ENCODE measurements around the gene ACP2.
"Not testable (repeated sequence)": the region's sequence is repeated elsewhere in the genome, so short reads cannot be mapped to it uniquely, and the experiment has no call there.

Gene ACP2

DNA sequence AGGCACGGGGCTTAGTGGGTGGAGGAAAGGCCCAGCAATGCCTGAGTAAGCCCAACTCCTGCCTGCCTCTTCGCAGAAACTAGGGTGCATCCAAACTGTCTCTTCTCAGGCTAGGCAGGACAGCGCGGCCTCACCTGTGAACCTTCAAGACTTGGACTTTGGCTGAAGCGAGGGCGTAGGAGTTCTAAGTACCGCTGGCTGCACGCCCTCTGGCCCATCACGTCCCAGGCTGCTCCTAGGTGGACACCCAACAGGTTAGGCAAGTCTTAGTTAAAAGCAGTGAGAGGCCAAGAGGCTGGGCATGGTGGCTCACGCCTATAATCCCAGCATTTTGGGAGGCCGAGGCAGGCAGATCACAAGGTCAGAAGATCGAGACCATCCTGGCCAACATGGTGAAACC lies 35.7 kb downstream of the ACP2 start:
- no peaks in the 10 kb centered on the region for H3K27me3 ChIP-seq (ENCODE audit: insufficient read depth, low read length)
- no peak overlapping the region for H3K4me3 ChIP-seq (ENCODE audit: low read length)
- H3K4me1 ChIP-seq (ENCODE audit: insufficient read depth, low read length), result peaks cover 10% of the 10 kb centered on the region
- no peak overlapping the region for H3K27ac ChIP-seq (ENCODE audit: low read length)
- no peaks in the 10 kb centered on the region for H3K9me3 ChIP-seq (ENCODE audit: insufficient read depth, low read depth, low read length)
- no peak overlapping the region for H3K9ac ChIP-seq (ENCODE audit: low read depth, low read length)
- peaks cover under 1% of the 10 kb centered on the region for H3K36me3 ChIP-seq (ENCODE audit: insufficient read depth, low read depth, low read length)

DNA sequence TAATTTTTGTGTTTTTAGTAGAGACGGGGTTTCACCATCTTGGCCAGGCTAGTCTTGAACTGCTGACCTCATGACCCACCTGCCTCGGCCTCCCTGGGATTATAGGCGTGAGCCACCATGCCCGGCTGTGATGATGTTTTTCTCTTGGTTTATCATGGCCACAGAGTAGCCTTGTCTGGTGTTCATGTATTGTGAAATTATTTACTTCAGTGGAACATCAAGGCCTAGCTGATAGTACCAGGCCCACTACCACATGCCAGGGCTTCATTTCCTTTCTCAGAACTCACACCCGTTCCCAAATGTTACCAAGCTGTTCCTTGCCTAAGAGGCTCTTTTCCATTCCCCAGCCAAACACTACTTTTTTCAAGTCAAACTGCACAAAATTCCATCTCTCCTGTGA lies 40.0 kb downstream of the ACP2 start:
- Histone ChIP-seq H3K4me3 (ENCODE audit: low read length) (no peak overlapping the region), H3K4me1 (ENCODE audit: insufficient read depth, low read length) (peaks cover 9% of the 10 kb centered on the region), H3K36me3 (ENCODE audit: insufficient read depth, low read depth, low read length) (no peaks in the 10 kb centered on the region), H3K9me3 (ENCODE audit: insufficient read depth, low read depth, low read length) (no peaks in the 10 kb centered on the region), H3K9ac (ENCODE audit: low read depth, low read length) (no peak overlapping the region), H3K27me3 (ENCODE audit: insufficient read depth, low read length) (no peaks in the 10 kb centered on the region), H3K27ac (ENCODE audit: low read length) (no peak overlapping the region)

DNA sequence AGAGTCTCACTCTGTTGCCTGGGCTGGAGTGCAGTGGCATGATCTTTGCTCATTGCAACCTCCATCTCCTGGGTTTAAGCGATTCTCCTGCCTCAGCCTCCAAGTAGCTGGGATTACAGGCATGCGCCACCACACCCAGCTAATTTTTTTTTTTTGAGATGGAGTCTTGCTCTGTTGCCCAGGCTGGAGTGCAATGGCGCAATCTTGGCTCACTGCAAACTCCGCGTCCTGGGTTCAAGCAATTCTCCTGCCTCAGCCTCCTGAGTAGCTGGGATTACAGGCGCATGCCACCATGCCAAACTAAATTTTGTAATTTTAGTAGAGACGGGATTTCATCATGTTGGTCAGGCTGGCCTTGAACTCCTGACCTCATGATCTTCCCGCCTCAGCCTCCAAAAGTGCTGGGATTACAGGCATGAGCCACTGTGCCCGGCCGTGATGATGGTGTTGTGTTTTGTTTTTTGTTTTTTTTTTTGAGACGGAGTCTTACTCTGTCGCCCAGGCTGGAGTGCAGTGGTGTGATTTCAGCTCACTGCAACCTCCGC lies 40.5 kb downstream of the ACP2 start:
- H3K27me3 ChIP-seq (ENCODE audit: insufficient read depth, low read length), result not testable (repeated sequence)

DNA sequence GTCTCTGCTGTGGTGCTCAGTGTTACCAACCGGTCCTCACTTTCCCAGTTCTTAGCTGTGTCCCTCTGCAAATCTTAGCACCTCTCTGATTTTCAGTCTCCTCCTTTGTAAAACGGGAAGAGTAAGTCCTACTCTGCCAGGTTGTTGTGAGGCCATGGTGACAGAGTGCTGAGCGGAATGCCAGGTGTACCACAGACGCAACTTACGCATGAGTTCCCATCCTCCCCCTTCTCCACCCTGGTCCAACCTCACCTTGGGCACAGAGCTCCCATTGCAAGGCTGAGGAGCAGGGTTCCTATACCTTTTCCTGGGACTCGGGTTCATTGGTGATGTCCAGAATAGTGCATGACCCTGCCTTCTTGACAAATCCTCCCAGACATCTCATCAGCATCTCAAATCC lies 41.2 kb downstream of the ACP2 start:
- Histone ChIP-seq H3K9me3 (ENCODE audit: insufficient read depth, low read depth, low read length) (no peaks in the 10 kb centered on the region), H3K27ac (ENCODE audit: low read length) (no peak overlapping the region), H3K27me3 (ENCODE audit: insufficient read depth, low read length) (no peaks in the 10 kb centered on the region), H3K9ac (ENCODE audit: low read depth, low read length) (no peak overlapping the region), H3K4me1 (ENCODE audit: insufficient read depth, low read length) (peaks cover 9% of the 10 kb centered on the region), H3K36me3 (ENCODE audit: insufficient read depth, low read depth, low read length) (no peaks in the 10 kb centered on the region), H3K4me3 (ENCODE audit: low read length) (no peak overlapping the region)

More for the DNA sequence above, 40.5 kb downstream of the ACP2 start:
- H3K9ac ChIP-seq (ENCODE audit: low read depth, low read length); H3K36me3 ChIP-seq (ENCODE audit: insufficient read depth, low read depth, low read length); H3K4me3 ChIP-seq (ENCODE audit: low read length); H3K4me1 ChIP-seq (ENCODE audit: insufficient read depth, low read length); H3K27ac ChIP-seq (ENCODE audit: low read length); H3K9me3 ChIP-seq (ENCODE audit: insufficient read depth, low read depth, low read length): not testable (repeated sequence)

DNA sequence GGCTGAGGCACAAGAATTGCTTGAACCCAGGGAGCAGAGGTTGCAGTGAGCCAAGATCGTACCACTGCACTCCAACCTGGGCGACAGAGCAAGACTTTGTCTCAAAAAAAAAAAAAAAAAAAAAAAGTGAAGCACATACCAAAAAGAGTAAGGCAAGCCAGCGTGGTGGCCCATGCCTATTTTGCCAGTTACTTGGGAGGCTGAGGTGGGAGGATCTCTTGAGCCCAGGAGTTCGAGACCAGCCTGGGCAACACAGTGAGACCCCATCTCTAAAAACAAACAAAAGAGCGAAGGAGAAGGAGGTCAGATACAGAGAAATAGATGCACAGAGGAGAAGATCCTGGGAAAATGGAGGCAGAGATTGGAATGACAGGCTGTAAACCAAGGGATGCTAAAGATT lies 42.0 kb downstream of the ACP2 start:
- not testable (repeated sequence) for H3K9me3 ChIP-seq (ENCODE audit: insufficient read depth, low read depth, low read length); H3K4me3 ChIP-seq (ENCODE audit: low read length); H3K36me3 ChIP-seq (ENCODE audit: insufficient read depth, low read depth, low read length); H3K4me1 ChIP-seq (ENCODE audit: insufficient read depth, low read length); H3K27me3 ChIP-seq (ENCODE audit: insufficient read depth, low read length); H3K9ac ChIP-seq (ENCODE audit: low read depth, low read length); H3K27ac ChIP-seq (ENCODE audit: low read length)

DNA sequence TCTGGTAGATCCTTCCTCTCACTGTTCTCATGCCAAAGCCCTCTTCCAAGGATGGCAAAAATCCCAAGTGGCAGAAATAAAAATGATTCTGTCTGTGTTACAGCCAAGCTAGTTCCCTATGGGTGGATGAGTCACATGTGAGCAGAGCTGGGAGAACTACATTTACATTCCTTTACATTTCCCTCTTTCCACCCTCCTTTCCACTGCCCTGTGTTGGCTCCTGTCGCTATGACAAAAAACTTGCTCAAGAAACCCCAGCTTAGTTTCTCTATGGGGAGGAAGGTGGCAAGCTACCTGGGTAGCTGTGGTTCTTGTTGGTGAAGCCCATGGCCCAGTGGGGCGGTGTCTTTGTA lies 44.0 kb downstream of the ACP2 start:
- Histone ChIP-seq H3K9me3 (ENCODE audit: insufficient read depth, low read depth, low read length) (no peaks in the 10 kb centered on the region), H3K36me3 (ENCODE audit: insufficient read depth, low read depth, low read length) (no peaks in the 10 kb centered on the region), H3K4me1 (ENCODE audit: insufficient read depth, low read length) (peaks cover 9% of the 10 kb centered on the region), H3K27ac (ENCODE audit: low read length) (no peak overlapping the region), H3K9ac (ENCODE audit: low read depth, low read length) (0 out of 2 replicates have a peak overlapping the region, but pooled peaks have one; percentile 23), H3K27me3 (ENCODE audit: insufficient read depth, low read length) (no peaks in the 10 kb centered on the region), H3K4me3 (ENCODE audit: low read length) (no peak overlapping the region)

DNA sequence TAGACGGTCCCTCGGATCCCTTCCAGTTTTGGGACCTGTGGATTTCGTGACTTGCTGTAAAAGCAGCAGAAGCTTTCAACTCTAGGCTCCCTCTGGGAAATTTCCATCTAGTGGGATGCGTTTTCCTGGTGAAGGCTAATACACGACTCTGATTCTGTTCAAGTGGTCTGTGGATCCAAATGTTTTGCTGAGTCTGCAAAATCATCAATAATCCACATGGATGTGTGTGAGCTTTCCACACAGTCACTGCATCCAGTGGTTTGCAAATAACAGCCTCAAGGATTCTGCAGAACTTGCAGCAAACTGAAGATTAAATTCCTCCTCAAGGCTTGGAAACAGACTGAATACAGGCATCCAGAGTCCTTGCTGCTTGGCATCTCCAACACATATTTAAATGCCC lies 46.0 kb downstream of the ACP2 start:
- no peaks in the 10 kb centered on the region for H3K27me3 ChIP-seq (ENCODE audit: insufficient read depth, low read length)
- H3K4me1 ChIP-seq (ENCODE audit: insufficient read depth, low read length), result peaks cover 9% of the 10 kb centered on the region
- no peak overlapping the region for H3K4me3 ChIP-seq (ENCODE audit: low read length)
- H3K27ac ChIP-seq (ENCODE audit: low read length), result no peak overlapping the region
- H3K36me3 ChIP-seq (ENCODE audit: insufficient read depth, low read depth, low read length), result no peaks in the 10 kb centered on the region
- H3K9me3 ChIP-seq (ENCODE audit: insufficient read depth, low read depth, low read length), result no peaks in the 10 kb centered on the region
- H3K9ac ChIP-seq (ENCODE audit: low read depth, low read length), result no peak overlapping the region

DNA sequence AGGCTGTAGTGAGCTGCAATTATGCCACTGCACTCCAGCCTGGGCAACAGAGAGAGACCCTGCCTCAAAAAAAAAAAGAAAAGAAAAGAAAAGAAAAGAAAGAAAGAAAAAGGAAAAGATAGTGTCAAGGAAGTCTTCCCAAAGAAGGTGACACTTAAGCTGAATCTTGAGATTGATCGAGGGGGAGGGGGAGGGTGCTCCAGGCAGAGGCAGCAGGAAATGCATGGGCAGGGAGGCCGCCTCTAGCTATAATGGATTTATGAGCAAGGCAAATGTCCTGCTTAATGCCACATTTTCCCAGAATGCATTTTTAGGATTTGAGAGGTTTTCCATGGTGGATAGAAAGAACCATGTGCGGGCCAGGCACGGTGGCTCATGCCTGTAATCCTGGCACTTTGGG lies 47.6 kb downstream of the ACP2 start:
- Histone ChIP-seq H3K4me3 (ENCODE audit: low read length) (no peak overlapping the region), H3K27me3 (ENCODE audit: insufficient read depth, low read length) (no peaks in the 10 kb centered on the region), H3K9ac (ENCODE audit: low read depth, low read length) (no peak overlapping the region), H3K4me1 (ENCODE audit: insufficient read depth, low read length) (peaks cover 9% of the 10 kb centered on the region), H3K9me3 (ENCODE audit: insufficient read depth, low read depth, low read length) (no peaks in the 10 kb centered on the region), H3K27ac (ENCODE audit: low read length) (no peak overlapping the region), H3K36me3 (ENCODE audit: insufficient read depth, low read depth, low read length) (no peaks in the 10 kb centered on the region)

DNA sequence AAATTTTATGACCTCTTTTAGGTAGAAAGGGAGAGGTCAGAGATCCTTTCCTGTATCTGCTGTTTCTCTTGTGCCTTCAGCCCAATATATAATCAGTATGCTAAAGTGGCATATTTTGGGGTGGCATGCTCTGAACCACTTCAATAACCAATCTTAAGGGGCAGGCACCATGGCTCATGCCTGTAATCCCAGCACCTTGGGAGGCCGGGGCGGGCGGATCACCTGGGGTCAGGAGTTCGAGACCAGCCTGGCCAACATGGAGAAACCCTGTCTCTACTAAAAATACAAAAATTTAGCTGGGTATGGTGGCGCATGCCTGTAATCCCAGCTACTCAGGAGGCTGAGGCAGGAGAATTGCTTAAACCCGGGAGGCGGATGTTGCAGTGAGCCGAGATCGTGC lies 50.5 kb downstream of the ACP2 start:
- not testable (repeated sequence) for H3K4me3 ChIP-seq (ENCODE audit: low read length); H3K4me1 ChIP-seq (ENCODE audit: insufficient read depth, low read length); H3K9ac ChIP-seq (ENCODE audit: low read depth, low read length)

DNA sequence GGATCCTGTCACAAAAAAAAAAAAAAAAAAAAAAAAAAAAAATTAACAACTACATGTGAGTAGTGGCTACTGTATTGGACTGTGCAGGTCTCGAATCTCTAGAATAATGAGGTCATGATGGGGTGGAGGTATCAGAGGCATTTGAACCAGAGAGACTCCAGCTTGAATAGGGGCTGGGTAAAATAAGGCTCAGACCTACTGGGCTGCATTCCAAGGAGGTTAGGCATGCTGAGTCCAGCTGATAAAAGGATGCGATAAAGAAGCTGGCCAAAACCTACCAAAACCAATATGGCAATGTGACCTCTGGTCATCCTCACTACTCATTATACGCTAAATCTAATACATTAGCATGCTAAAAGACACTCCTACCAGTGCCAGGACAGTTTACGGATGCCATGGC lies 56.5 kb downstream of the ACP2 start:
- Histone ChIP-seq H3K4me1 (ENCODE audit: insufficient read depth, low read length) (peaks cover 5% of the 10 kb centered on the region), H3K27me3 (ENCODE audit: insufficient read depth, low read length) (peaks cover 24% of the 10 kb centered on the region), H3K4me3 (ENCODE audit: low read length) (no peak overlapping the region), H3K9me3 (ENCODE audit: insufficient read depth, low read depth, low read length) (no peaks in the 10 kb centered on the region), H3K27ac (ENCODE audit: low read length) (no peak overlapping the region), H3K36me3 (ENCODE audit: insufficient read depth, low read depth, low read length) (no peaks in the 10 kb centered on the region), H3K9ac (ENCODE audit: low read depth, low read length) (no peak overlapping the region)

More for the DNA sequence above, 50.5 kb downstream of the ACP2 start:
- H3K36me3 ChIP-seq (ENCODE audit: insufficient read depth, low read depth, low read length); H3K9me3 ChIP-seq (ENCODE audit: insufficient read depth, low read depth, low read length); H3K27me3 ChIP-seq (ENCODE audit: insufficient read depth, low read length); H3K27ac ChIP-seq (ENCODE audit: low read length): not testable (repeated sequence)

DNA sequence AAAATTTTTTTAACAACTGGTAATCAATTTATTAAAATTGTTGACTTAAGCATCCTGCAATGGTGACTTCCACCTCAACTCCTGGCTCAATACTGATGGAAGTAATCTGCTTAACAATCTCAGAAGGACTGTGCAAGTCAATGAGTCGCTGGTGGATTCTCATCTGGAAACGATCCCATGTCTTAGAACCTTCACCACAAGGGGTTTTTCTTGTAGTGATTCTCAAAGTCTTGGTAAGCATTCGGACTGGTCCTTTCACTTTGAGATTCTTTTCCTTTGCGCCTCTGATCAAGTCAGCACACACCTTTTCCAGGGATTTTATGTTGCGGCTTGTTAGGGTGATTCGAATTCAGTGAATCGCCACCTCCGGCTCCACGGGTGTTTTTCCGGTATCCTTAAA lies 57.5 kb downstream of the ACP2 start:
- H3K4me3 ChIP-seq (ENCODE audit: low read length); H3K4me1 ChIP-seq (ENCODE audit: insufficient read depth, low read length); H3K9me3 ChIP-seq (ENCODE audit: insufficient read depth, low read depth, low read length); H3K27ac ChIP-seq (ENCODE audit: low read length); H3K36me3 ChIP-seq (ENCODE audit: insufficient read depth, low read depth, low read length); H3K9ac ChIP-seq (ENCODE audit: low read depth, low read length): not testable (repeated sequence)
- peaks cover 32% of the 10 kb centered on the region for H3K27me3 ChIP-seq (ENCODE audit: insufficient read depth, low read length)

Measured in iPS-20b (cell line).